GM21717 (cell line): ENCODE measurements around the gene OR6A2.
"Not testable (repeated sequence)": the region's sequence is repeated elsewhere in the genome, so short reads cannot be mapped to it uniquely, and the experiment has no call there.

Experiments
- ATAC-seq: cut with Tn5 transposase; IDR thresholded peaks from one replicate; pipeline ENCODE4 v1.9.1; 2021; ENCODE audit warnings: mild to moderate bottlenecking, moderate library complexity; ENCODE audit not compliant: unreplicated experiment

OR6A2 gene

GRCh38 chr11:6799402-6799801 is at the start of gene OR6A2:
Gene OR6A2 (minus strand): TSS chr11:6799689. CDS start chr11:6795708, 3,981 bp downstream.
- ATAC-seq, result no peak

- ATAC-seq, result no peak
These were observed 45.9 kb upstream of the OR6A2 start, which contains the start of gene OR10A5 for GRCh38 chr11:6845383-6845782. Gene OR10A5 (plus strand): TSS chr11:6845683. CDS start chr11:6845683, 0 bp downstream.

- no peak for ATAC-seq
These were observed 44.9 kb upstream of the OR6A2 start for GRCh38 chr11:6844356-6844755.

- no peak for ATAC-seq
These were observed 44.2 kb upstream of the OR6A2 start for GRCh38 chr11:6843670-6844069.

GRCh38 chr11:6841694-6842093 is 42.2 kb upstream of the OR6A2 start:
- ATAC-seq, result no peak

- no peak for ATAC-seq
These were observed 34.5 kb upstream of the OR6A2 start for GRCh38 chr11:6834021-6834420.

GRCh38 chr11:6833356-6833755 is 33.9 kb upstream of the OR6A2 start:
- ATAC-seq, result no peak

- no peak for ATAC-seq
These were observed 28.6 kb upstream of the OR6A2 start for GRCh38 chr11:6828103-6828502.

- no peak for ATAC-seq
These were observed 25.8 kb upstream of the OR6A2 start for GRCh38 chr11:6825231-6825744.

- ATAC-seq, result no peak
These were observed 24.8 kb upstream of the OR6A2 start for GRCh38 chr11:6824136-6824823.

GRCh38 chr11:6818967-6819366 is 19.5 kb upstream of the OR6A2 start:
- no peak for ATAC-seq

GRCh38 chr11:6817694-6818093 is 18.2 kb upstream of the OR6A2 start:
- ATAC-seq, result no peak

GRCh38 chr11:6813656-6814055 is 14.2 kb upstream of the OR6A2 start:
- no peak for ATAC-seq

GRCh38 chr11:6812390-6813005 is 13.0 kb upstream of the OR6A2 start:
- no peak for ATAC-seq

- ATAC-seq, result not testable (repeated sequence)
These were observed 1.6 kb upstream of the OR6A2 start for GRCh38 chr11:6801075-6801474.

- ATAC-seq, result no peak
These were observed 4.8 kb downstream of the OR6A2 start for GRCh38 chr11:6794639-6795038.

- no peak for ATAC-seq
These were observed 8.9 kb downstream of the OR6A2 start for GRCh38 chr11:6790546-6790945.

- ATAC-seq, result no peak
These were observed 16.8 kb downstream of the OR6A2 start, which contains the start of gene OR2AG1 for GRCh38 chr11:6782720-6783119. Gene OR2AG1 (plus strand): TSS chr11:6783020. CDS start chr11:6785038, 2,018 bp downstream.

- no peak for ATAC-seq
These were observed 18.7 kb downstream of the OR6A2 start for GRCh38 chr11:6780829-6781228.

- no peak for ATAC-seq
These were observed 21.0 kb downstream of the OR6A2 start for GRCh38 chr11:6778518-6778917.

- peak; percentile 98 for ATAC-seq
These were observed 27.3 kb downstream of the OR6A2 start, which contains the start of gene OR2AG2 for GRCh38 chr11:6771926-6772893. Gene OR2AG2 (minus strand): TSS chr11:6771976. CDS start chr11:6768957, 3,019 bp downstream.
